GM23338 (cell line): Measurements from ENCODE around the gene MYO19. TPM values are rescaled to one million over a fixed set of nuclear protein-coding genes. Genes with fewer than 3 reads are reported as not detected.

ENCODE experiments used
- ATAC-seq: fragments of 200-7000 bp; cut with Tn5 transposase; 3 replicates; pipeline ENCODE4 v1.9.1; 2020
- DNase-seq: peaks from one replicate; pipeline ENCODE4 v3.0.0-alpha.2; 2015; ENCODE audit warnings: low spot score
- H2AFZ ChIP-seq: fragments of 200-600 bp; sonication (generic); 2 replicates; pipeline ENCODE4 v1.8.0; 2016; ENCODE audit warnings: antibody characterized with exemption, mild to moderate bottlenecking, moderate library complexity
- H3F3A ChIP-seq: fragments of 200-600 bp; sonication (generic); replicated peaks from 2 replicates; pipeline ENCODE4 v1.8.0; 2017; ENCODE audit warnings: antibody characterized with exemption, mixed run types, low read depth
- H3K27ac ChIP-seq: fragments of 200-600 bp; sonication (generic); 2 replicates; pipeline ENCODE4 v1.6.1; 2016; ENCODE audit warnings: low read depth
- H3K27me3 ChIP-seq: fragments of 200-600 bp; sonication (generic); 2 replicates; pipeline ENCODE4 v1.8.0; 2016; ENCODE audit warnings: mild to moderate bottlenecking, mixed run types, moderate library complexity; ENCODE audit not compliant: insufficient read depth
- H3K36me3 ChIP-seq: fragments of 200-600 bp; sonication (generic); 2 replicates; pipeline ENCODE4 v1.8.0; 2016; ENCODE audit warnings: mild to moderate bottlenecking; ENCODE audit not compliant: insufficient read depth
- H3K4me1 ChIP-seq: fragments of 200-600 bp; sonication (generic); 2 replicates; pipeline ENCODE4 v1.8.0; 2016; ENCODE audit warnings: mild to moderate bottlenecking, moderate library complexity; ENCODE audit not compliant: insufficient read depth
- H3K4me2 ChIP-seq: fragments of 200-600 bp; sonication (generic); 2 replicates; pipeline ENCODE4 v1.7.1; 2017; ENCODE audit warnings: mixed run types
- H3K4me3 ChIP-seq: fragments of 200-600 bp; sonication (generic); 2 replicates; pipeline ENCODE4 v1.6.1; 2016; ENCODE audit warnings: mixed run types
- H3K79me2 ChIP-seq: fragments of 200-600 bp; sonication (generic); replicated peaks from 2 replicates; pipeline ENCODE4 v1.8.0; 2017; ENCODE audit warnings: mild to moderate bottlenecking; ENCODE audit not compliant: insufficient read depth
- H3K9me2 ChIP-seq: fragments of 200-600 bp; sonication (generic); 2 replicates; pipeline ENCODE4 v1.8.0; 2017; ENCODE audit not compliant: insufficient read depth
- H4K20me1 ChIP-seq: fragments of 200-600 bp; sonication (generic); replicated peaks from 2 replicates; pipeline ENCODE4 v1.8.0; 2017; ENCODE audit warnings: mild to moderate bottlenecking; ENCODE audit not compliant: insufficient read depth
- H3K27ac Mint-ChIP-seq: 2 replicates; pipeline ENCODE4 v1.8.0; 2020; ENCODE audit warnings: inconsistent platforms, mild to moderate bottlenecking, moderate library complexity, mixed read lengths
- H3K27me3 Mint-ChIP-seq: 3 replicates; pipeline ENCODE4 v1.8.0; 2022; ENCODE audit warnings: low read depth, mild to moderate bottlenecking, moderate library complexity, mixed read lengths, inconsistent platforms; ENCODE audit not compliant: insufficient read depth, poor library complexity
- H3K36me3 Mint-ChIP-seq: 3 replicates; pipeline ENCODE4 v1.8.0; 2021; ENCODE audit warnings: low read depth, mild to moderate bottlenecking, inconsistent platforms, moderate library complexity, mixed read lengths
- H3K4me1 Mint-ChIP-seq: 3 replicates; pipeline ENCODE4 v1.8.0; 2020; ENCODE audit warnings: mild to moderate bottlenecking, inconsistent platforms, mixed read lengths
- H3K4me3 Mint-ChIP-seq: 3 replicates; pipeline ENCODE4 v1.8.0; 2021; ENCODE audit warnings: moderate library complexity, mild to moderate bottlenecking, inconsistent platforms, mixed read lengths
- H3K9me3 Mint-ChIP-seq: 3 replicates; pipeline ENCODE4 v1.8.0; 2020; ENCODE audit warnings: moderate library complexity, mild to moderate bottlenecking, inconsistent platforms, mixed read lengths
- EZH2 ChIP-seq: fragments of 200-600 bp; sonication (generic); IDR thresholded peaks from one replicate; pipeline ENCODE4 v1.8.0; 2017; ENCODE audit warnings: antibody characterized with exemption, mild to moderate bottlenecking, low read depth; ENCODE audit not compliant: unreplicated experiment
- POLR2AphosphoS5 ChIP-seq: IDR thresholded peaks from 2 replicates; pipeline ENCODE4 v1.6.1; 2016; ENCODE audit warnings: antibody characterized with exemption, low read depth
- ZNF462 ChIP-seq: fragments of 250-450 bp; sonication (Bioruptor Pico); IDR thresholded peaks from 2 replicates; pipeline ENCODE4 v1.5.0; 2020; ENCODE audit warnings: mild to moderate bottlenecking, moderate library complexity
- polyA plus RNA-seq: library from polyadenylated mRNA; unstranded; fragments of >200 nt; fragmentation: Nextera tagmentation; extraction: Ambion mirVana; gene quantifications from 2 replicates; pipeline ENCODE4 v1.2.1, GENCODE V29; 2016
- total RNA-seq: library from RNA; depleted of rRNA; stranded (reverse); fragments of >200 nt; shearing (Covaris generic); gene quantifications from 2 replicates; pipeline ENCODE4 v1.2.3, GENCODE V29; 2014

MYO19 gene
- total and polyA plus RNA-seq, 2 experiments from 2014 or later = 37.9 to 150 TPM

GRCh38 chr17:36546418-36547093 is 11.9 kb upstream of the MYO19 start:
- Mint-ChIP-seq H3K27ac (peak overlapping the region; percentile 98), H3K9me3 (no peaks in the 10 kb centered on the region), H3K4me3 (peak overlapping the region; percentile 95), H3K36me3 (peaks cover 6% of the 10 kb centered on the region), H3K27me3 (peaks cover 12% of the 10 kb centered on the region), H3K4me1 (peaks cover 16% of the 10 kb centered on the region; the same call in 2 of the 3 replicates)
- Histone ChIP-seq H3K4me3 (peak overlapping the region; percentile 84), H3K79me2 (peaks cover 70% of the 10 kb centered on the region), H3K4me1 (peaks cover 24% of the 10 kb centered on the region), H4K20me1 (peaks cover 17% of the 10 kb centered on the region), H3K4me2 (peak overlapping the region; percentile 91), H2AFZ (no peak overlapping the region), H3K36me3 (no peaks in the 10 kb centered on the region), H3K27me3 (no peaks in the 10 kb centered on the region), H3K9me2 (no peaks in the 10 kb centered on the region), H3F3A (peaks cover 9% of the 10 kb centered on the region), H3K27ac (peak overlapping the region; percentile 96)
- no peak for DNase-seq
- ATAC-seq = no peak
- no peak for TF ChIP-seq POLR2AphosphoS5
- no peak for TF ChIP-seq EZH2
- TF ChIP-seq ZNF462 (CRISPR knock-in tag) = no peak
